HCT116 (cell line): Measurements from ENCODE around the gene PDE1A. TPM values are rescaled to one million over a fixed set of nuclear protein-coding genes. Genes with fewer than 3 reads are reported as not detected.

Experiments used
- ATAC-seq: fragments of 200-7000 bp; cut with Tn5 transposase; 2 replicates; pipeline ENCODE4 v1.9.1; 2020; ENCODE audit warnings: mild to moderate bottlenecking, moderate library complexity
- BruUV-seq: library from RNA; stranded (reverse); fragments of 400-500 nt; replicated peaks from 2 replicates; lab custom pipeline; 2021; lab: Mats Ljungman, UMichigan
- CTCF ChIA-PET: fragments of 300-600 bp; sonication (Branson Sonifier 250); formaldehyde crosslinking; loops from one replicate; lab custom pipeline; 2021; ENCODE audit warnings: antibody characterized with exemption; lab: Charles Lee
- POLR2A ChIA-PET: fragments of 300-600, 350-600 bp; sonication (Branson Sonifier 250); formaldehyde crosslinking; loops from one replicate; lab custom pipeline; 2021; ENCODE audit warnings: antibody characterized with exemption; lab: Charles Lee
- RAD21 ChIA-PET, 2 experiments: fragments of 300-600 bp; sonication (Branson Sonifier 250); formaldehyde crosslinking; loops; one replicate each; lab custom pipeline; 2023; ENCODE audit warnings: low total read pairs in 2 of 2; ENCODE audit not compliant: uncharacterized antibody in 2 of 2, unreplicated experiment in 2 of 2, low non-redundant PET in 1 of 2; lab: Charles Lee
- DNase-seq: peaks from one replicate; pipeline ENCODE4 v3.0.0-alpha.2; 2010; ENCODE audit warnings: low read depth, low spot score
- H2AFZ ChIP-seq: fragments of 200-600 bp; shearing (Covaris generic), sonication (generic); 2 replicates; pipeline ENCODE4 v1.6.1; 2017; ENCODE audit warnings: low read depth, mixed run types, mixed read lengths, antibody characterized with exemption, low read length; ENCODE audit not compliant: poor library complexity, severe bottlenecking
- H3K27ac ChIP-seq: 2 replicates; pipeline ENCODE4 v1.5.1; 2012; ENCODE audit warnings: low read depth, low read length
- H3K27me3 ChIP-seq: fragments of 200-600 bp; sonication (generic); 2 replicates; pipeline ENCODE4 v1.6.1; 2016; ENCODE audit warnings: mixed run types, low read length, mixed read lengths; ENCODE audit not compliant: insufficient read depth
- H3K36me3 ChIP-seq, 2 experiments: fragments of 200-500 bp in 1 of 2; fragments of 200-600 bp in 1 of 2; sonication (Bioruptor generic) in 1 of 2; sonication (generic) in 1 of 2; 2 replicates each; pipeline versions ENCODE4 v1.5.1 to v1.6.1; 2014 to 2016; ENCODE audit warnings: low read length in 2 of 2, inconsistent platforms in 1 of 2, mixed read lengths in 1 of 2, mixed run types in 1 of 2; ENCODE audit not compliant: insufficient read depth in 2 of 2, control insufficient read depth in 1 of 2
- H3K4me1 ChIP-seq, 2 experiments: fragments of 200-600 bp in 1 of 2; sonication (generic) in 1 of 2; 2 replicates each; pipeline versions ENCODE4 v1.5.1 to v1.6.1; 2012 to 2017; ENCODE audit warnings: low read length in 2 of 2, inconsistent platforms in 1 of 2, mild to moderate bottlenecking in 1 of 2, mixed read lengths in 1 of 2, mixed run types in 1 of 2, moderate library complexity in 1 of 2; ENCODE audit not compliant: insufficient read depth in 2 of 2, control insufficient read depth in 1 of 2
- H3K4me2 ChIP-seq: fragments of 200-600 bp; sonication (generic); 2 replicates; pipeline ENCODE4 v1.6.1; 2017; ENCODE audit warnings: mixed run types, low read length, mixed read lengths
- H3K4me3 ChIP-seq, 2 experiments: fragments of 200-600 bp in 1 of 2; sonication (generic) in 1 of 2; replicated peaks in 1 of 2; 2 replicates each; pipeline ENCODE4 v1.5.1; 2011 to 2016; ENCODE audit warnings: low read length in 2 of 2, control low read depth in 1 of 2, low read depth in 1 of 2, mild to moderate bottlenecking in 1 of 2, mixed read lengths in 1 of 2, mixed run types in 1 of 2
- H3K79me2 ChIP-seq: fragments of 200-600 bp; sonication (generic); 2 replicates; pipeline ENCODE4 v1.6.1; 2017; ENCODE audit warnings: mild to moderate bottlenecking, mixed run types, low read length, moderate library complexity, mixed read lengths; ENCODE audit not compliant: insufficient read depth
- H3K9ac ChIP-seq: fragments of 200-600 bp; sonication (generic); 2 replicates; pipeline ENCODE4 v1.6.1; 2016; ENCODE audit warnings: low read length, mixed read lengths
- H3K9me2 ChIP-seq: fragments of 200-600 bp; sonication (generic), shearing (Covaris generic); 2 replicates; pipeline ENCODE4 v1.6.1; 2017; ENCODE audit warnings: mixed run types, mild to moderate bottlenecking, moderate library complexity; ENCODE audit not compliant: insufficient read depth
- H3K9me3 ChIP-seq, 2 experiments: fragments of 200-500 bp in 1 of 2; fragments of 200-600 bp in 1 of 2; sonication (Bioruptor generic) in 1 of 2; sonication (generic) in 1 of 2; 2 replicates each; pipeline ENCODE4 v1.6.1; 2014 to 2017; ENCODE audit warnings: low read length in 2 of 2, mixed read lengths in 2 of 2, inconsistent platforms in 1 of 2, low read depth in 1 of 2, mild to moderate bottlenecking in 1 of 2, mixed run types in 1 of 2, moderate library complexity in 1 of 2; ENCODE audit not compliant: control insufficient read depth in 1 of 2, insufficient read depth in 1 of 2
- H4K20me1 ChIP-seq: fragments of 200-600 bp; sonication (generic), shearing (Covaris generic); 2 replicates; pipeline ENCODE4 v1.6.1; 2017; ENCODE audit warnings: mixed run types, mild to moderate bottlenecking, moderate library complexity; ENCODE audit not compliant: insufficient read depth
- ELF1 ChIP-seq: IDR thresholded peaks from 2 replicates; pipeline ENCODE4 v1.6.1; 2012; ENCODE audit warnings: low read depth, borderline replicate concordance
- EZH2 ChIP-seq: fragments of 200-600 bp; sonication (generic); IDR thresholded peaks from 2 replicates; pipeline ENCODE4 v1.6.1; 2017; ENCODE audit warnings: antibody characterized with exemption, mixed run types
- JUND ChIP-seq: IDR thresholded peaks from 2 replicates; pipeline ENCODE4 v1.6.1; 2012
- POLR2A ChIP-seq: IDR thresholded peaks from 2 replicates; pipeline ENCODE4 v1.7.0; 2011; ENCODE audit warnings: borderline replicate concordance; ENCODE audit not compliant: insufficient read depth, insufficient read length; ENCODE audit errors: extremely low read depth
- POLR2AphosphoS5 ChIP-seq: IDR thresholded peaks from 2 replicates; pipeline ENCODE4 v1.6.1; 2011; ENCODE audit warnings: mild to moderate bottlenecking, low read depth, low read length, moderate library complexity
- RAD21 ChIP-seq: IDR thresholded peaks from 2 replicates; pipeline ENCODE4 v1.6.1; 2012; ENCODE audit warnings: low read depth, mild to moderate bottlenecking
- SIN3A ChIP-seq: IDR thresholded peaks from 2 replicates; pipeline ENCODE4 v1.6.1; 2012; ENCODE audit warnings: low read depth
- SRF ChIP-seq: IDR thresholded peaks from 2 replicates; pipeline ENCODE4 v1.6.1; 2012; ENCODE audit warnings: low read depth
- TCF7L2 ChIP-seq: IDR thresholded peaks from 2 replicates; pipeline ENCODE4 v1.7.0; 2011; ENCODE audit warnings: borderline replicate concordance, inconsistent platforms; ENCODE audit not compliant: insufficient read depth, insufficient read length; ENCODE audit errors: extremely low read depth
- YY1 ChIP-seq: IDR thresholded peaks from 2 replicates; pipeline ENCODE4 v1.6.1; 2011; ENCODE audit warnings: low read length, low read depth, moderate library complexity, mild to moderate bottlenecking; ENCODE audit not compliant: insufficient replicate concordance; ENCODE audit errors: extremely low read depth
- ZFX ChIP-seq: fragments of 450-650 bp; IDR thresholded peaks from 2 replicates; pipeline ENCODE4 v1.6.1; 2017
- ZNF274 ChIP-seq: fragments of 200-500 bp; sonication (Bioruptor generic); IDR thresholded peaks from 2 replicates; pipeline ENCODE4 v1.6.1; 2014; ENCODE audit warnings: mild to moderate bottlenecking, low read depth, low read length, inconsistent platforms
- intact Hi-C: fragments of 100-400 bp; cut with micrococcal nuclease; formaldehyde crosslinking; loops from 2 replicates; pipeline ENCODE4 v1.10.0; 2022
- total RNA-seq: library from RNA; stranded (reverse); gene quantifications from one replicate; pipeline ENCODE4 v1.2.1, GENCODE V29; 2021; ENCODE audit not compliant: unreplicated experiment
- TF ChIP-seq, protein P1 (sequence below): IDR thresholded peaks from 2 replicates; pipeline ENCODE4 v1.6.1; 2012; ENCODE audit warnings: low read depth

Gene PDE1A
- total RNA-seq, 1 experiment from 2014 or later, result 0.12 TPM

DNA sequence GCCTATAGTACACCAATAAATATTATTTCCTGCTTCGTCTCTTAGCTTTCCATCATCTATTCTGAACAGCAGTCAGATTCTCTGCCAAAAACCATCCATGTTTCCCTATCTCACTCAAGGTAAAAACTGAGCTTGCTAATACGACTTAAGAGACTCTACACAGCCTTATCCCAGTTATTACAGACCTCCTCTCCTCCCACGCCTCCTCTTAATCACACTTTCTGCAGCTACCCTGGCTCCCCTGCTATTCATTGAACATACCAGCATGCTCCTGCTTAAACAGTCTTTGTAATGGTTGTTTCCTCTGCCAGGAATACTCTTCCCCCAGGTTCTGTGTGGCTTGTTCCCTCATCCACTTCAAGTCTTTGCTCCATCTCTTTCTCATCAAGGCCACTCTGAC is 81.5 kb downstream of the PDE1A start:
- no peaks in the 10 kb centered on the region for H3K79me2 ChIP-seq
- H3K4me2 ChIP-seq, result no peak overlapping the region
- BruUV-seq, result no TSS peak
- H3K9ac ChIP-seq, result no peak overlapping the region
- H3K36me3 ChIP-seq, result no peaks in the 10 kb centered on the region
- intact Hi-C loops, result no loop called here
- ChIA-PET POLR2A (no interaction called here), RAD21 (no interaction called here), CTCF (no interaction called here)
- no peak overlapping the region for H3K27ac ChIP-seq
- no peak overlapping the region for H2AFZ ChIP-seq
- no peak overlapping the region for H3K4me3 ChIP-seq
- H3K27me3 ChIP-seq, result no peaks in the 10 kb centered on the region
- TF ChIP-seq EZH2 (no peak), YY1 (no peak), JUND (no peak), POLR2A (no peak)
- no peaks in the 10 kb centered on the region for H4K20me1 ChIP-seq
- H3K4me1 ChIP-seq, result no peaks in the 10 kb centered on the region
- H3K9me2 ChIP-seq, result no peaks in the 10 kb centered on the region
- H3K9me3 ChIP-seq, result no peaks in the 10 kb centered on the region
- no peak for ATAC-seq
- DNase-seq, result no peak

DNA sequence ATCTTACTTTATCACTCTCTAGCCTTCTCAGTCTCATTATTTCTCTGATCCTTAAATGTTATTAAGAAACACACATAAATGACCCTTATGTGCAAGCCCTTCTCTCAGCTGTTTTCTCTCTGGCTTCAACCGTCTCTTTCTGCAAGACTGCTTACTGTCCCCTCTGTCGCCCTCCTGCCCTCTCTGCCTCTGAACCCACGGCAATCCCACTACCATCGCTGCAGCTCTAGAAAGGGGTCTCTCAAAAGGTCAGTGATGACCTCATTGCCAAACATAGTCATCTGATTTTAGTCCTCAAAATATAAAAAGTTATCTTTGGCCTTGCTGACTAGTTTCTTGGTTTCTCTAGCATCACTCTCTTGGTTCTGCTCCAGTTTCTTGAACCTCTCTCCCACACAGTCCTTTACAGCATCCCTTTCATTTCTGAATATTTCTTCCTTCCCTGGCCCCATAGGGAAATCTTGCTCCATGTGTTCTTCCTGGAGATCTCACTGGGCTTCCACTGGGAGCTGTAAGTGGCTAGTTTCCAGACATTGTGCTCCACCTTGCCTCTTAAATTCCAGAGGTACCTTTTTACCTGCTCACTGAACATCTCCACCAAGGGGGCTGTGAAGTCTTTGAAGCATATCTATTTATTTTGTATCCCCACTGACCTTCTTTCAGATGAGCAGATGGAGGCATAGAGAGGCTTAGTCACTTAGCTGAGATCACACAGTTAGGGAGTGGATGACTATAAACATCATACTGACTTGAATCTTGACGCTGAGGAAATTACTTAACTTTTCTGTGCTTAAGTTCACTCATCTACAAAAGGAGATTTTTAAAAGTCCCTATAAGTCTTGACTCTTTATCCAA is 96.2 kb downstream of the PDE1A start:
- ChIA-PET CTCF (no interaction called here), RAD21 (no interaction called here), POLR2A (no interaction called here)
- Histone ChIP-seq H3K79me2 (no peaks in the 10 kb centered on the region), H3K4me3 (no peak overlapping the region), H3K9ac (no peak overlapping the region), H3K9me3 (no peaks in the 10 kb centered on the region), H3K27me3 (no peaks in the 10 kb centered on the region), H3K9me2 (no peaks in the 10 kb centered on the region), H3K4me2 (no peak overlapping the region), H3K4me1 (no peaks in the 10 kb centered on the region), H2AFZ (no peak overlapping the region), H3K36me3 (no peaks in the 10 kb centered on the region), H4K20me1 (no peaks in the 10 kb centered on the region), H3K27ac (no peak overlapping the region)
- no TSS peak for BruUV-seq
- intact Hi-C loops, result no loop called here
- ATAC-seq (no peak), DNase-seq (no peak)
- TF ChIP-seq TCF7L2 (no peak), ZNF274 (no peak), RAD21 (no peak), ZFX (no peak), POLR2AphosphoS5 (no peak), ELF1 (no peak), SRF (no peak), POLR2A (no peak), SIN3A (no peak), YY1 (no peak)
- TF ChIP-seq, protein P1, sequence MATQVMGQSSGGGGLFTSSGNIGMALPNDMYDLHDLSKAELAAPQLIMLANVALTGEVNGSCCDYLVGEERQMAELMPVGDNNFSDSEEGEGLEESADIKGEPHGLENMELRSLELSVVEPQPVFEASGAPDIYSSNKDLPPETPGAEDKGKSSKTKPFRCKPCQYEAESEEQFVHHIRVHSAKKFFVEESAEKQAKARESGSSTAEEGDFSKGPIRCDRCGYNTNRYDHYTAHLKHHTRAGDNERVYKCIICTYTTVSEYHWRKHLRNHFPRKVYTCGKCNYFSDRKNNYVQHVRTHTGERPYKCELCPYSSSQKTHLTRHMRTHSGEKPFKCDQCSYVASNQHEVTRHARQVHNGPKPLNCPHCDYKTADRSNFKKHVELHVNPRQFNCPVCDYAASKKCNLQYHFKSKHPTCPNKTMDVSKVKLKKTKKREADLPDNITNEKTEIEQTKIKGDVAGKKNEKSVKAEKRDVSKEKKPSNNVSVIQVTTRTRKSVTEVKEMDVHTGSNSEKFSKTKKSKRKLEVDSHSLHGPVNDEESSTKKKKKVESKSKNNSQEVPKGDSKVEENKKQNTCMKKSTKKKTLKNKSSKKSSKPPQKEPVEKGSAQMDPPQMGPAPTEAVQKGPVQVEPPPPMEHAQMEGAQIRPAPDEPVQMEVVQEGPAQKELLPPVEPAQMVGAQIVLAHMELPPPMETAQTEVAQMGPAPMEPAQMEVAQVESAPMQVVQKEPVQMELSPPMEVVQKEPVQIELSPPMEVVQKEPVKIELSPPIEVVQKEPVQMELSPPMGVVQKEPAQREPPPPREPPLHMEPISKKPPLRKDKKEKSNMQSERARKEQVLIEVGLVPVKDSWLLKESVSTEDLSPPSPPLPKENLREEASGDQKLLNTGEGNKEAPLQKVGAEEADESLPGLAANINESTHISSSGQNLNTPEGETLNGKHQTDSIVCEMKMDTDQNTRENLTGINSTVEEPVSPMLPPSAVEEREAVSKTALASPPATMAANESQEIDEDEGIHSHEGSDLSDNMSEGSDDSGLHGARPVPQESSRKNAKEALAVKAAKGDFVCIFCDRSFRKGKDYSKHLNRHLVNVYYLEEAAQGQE, result no peak
